SIG-M5 treated with dmso at 0.1 percent for 504 hours (cell line): Measurements from ENCODE around the gene RNF41.
"Not testable (repeated sequence)": the region's sequence is repeated elsewhere in the genome, so short reads cannot be mapped to it uniquely, and the experiment has no call there.

ENCODE experiments used
- DNase-seq: peaks from one replicate; lab custom pipeline; 2025; ENCODE audit not compliant: unreplicated experiment; lab: John Stamatoyannopoulos, UW

The RNF41 gene

DNA sequence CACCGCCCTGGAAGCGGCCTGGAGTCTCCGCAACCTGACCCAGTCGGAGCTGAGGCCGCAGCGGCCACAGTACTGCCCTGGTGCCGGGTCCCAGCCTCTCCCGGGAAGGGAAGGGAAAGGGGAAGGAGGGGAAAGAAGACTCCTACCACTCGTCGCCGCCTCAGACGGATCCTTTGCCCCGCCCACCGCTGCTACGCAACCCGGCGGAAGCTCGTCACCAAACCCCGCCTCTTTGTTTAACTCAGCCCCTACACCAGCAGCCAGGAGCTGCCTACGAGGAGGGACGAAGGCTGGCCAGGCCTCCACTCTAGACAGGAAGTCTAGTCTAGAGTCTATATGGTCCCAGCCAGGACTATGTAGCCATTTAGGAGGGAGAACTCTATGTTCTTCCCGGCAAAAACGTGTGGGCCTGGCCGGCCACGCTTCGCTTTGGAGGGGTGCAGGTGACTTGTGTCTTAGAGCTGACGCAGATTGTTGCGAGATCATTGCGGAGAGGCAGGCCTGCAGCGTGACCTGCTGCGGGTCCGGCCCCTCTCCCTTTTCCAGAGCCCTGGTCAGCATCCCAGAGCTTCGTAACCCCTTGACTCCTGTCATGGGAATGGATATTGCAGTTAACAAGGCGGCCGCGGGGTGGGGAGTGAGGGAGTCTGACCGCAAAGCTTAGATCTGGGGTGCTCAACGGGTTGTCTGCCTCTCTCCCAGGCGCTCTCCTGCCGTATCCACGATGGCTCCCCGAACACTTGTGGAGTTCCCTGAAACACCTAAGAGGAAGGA lies at the start of gene RNF41:
TSS of gene RNF41 (minus strand) at position 166 of the 774 bp plus-strand sequence. CDS start 7,875 bp downstream, outside the sequence.
- peak; percentile 98 for DNase-seq

DNA sequence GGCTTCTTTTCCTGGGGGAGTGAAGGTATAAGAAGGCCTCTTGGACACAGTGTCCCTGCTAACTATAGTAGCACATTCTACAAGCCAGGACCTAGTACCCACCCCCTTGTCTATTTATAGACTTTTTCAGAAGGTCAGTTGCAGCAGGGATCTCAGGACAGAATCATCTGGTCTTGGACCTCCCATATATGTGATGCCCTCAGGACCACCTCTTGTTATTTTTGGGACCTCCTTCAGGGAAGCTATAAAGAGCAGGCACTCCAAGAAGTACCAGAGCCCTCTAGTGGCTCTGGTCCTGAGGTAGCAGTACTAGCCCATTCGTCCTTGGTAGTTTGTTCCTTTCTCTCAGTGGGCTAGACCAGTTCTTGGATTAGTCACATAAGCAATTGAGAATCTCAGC lies 49.3 kb upstream of the RNF41 start:
- DNase-seq = peak; percentile 60

DNA sequence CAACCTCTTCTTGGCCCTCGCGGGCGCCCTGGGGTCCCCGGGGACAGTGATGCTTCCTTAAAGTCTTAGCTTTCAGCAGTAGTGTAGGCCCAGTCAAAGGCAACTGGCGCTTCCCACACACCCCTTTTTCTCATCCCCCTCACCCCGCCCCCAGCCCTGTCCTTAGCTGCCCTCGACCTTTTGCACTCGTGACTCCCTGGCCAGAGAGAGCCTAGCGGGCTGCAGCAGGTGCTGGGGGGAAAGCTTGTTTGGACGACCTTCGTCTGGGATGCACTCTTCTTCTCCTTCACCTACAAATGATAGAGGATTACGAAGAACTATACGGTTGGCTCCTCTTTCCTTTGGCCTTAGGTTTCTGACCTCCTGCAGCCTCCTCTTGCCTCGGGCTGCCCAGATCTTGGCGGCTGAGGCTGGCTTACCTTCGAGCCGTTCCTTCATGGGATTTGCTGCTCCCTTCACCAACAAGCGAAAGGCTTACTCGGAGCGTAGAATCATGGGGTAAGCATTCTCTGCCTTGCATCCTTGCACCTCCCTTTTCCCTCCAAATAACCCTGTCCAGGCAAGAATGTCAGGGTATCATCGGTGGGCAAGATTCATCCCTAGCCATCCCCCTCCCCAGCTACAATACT lies 45.8 kb upstream of the RNF41 start:
- no peak for DNase-seq

DNA sequence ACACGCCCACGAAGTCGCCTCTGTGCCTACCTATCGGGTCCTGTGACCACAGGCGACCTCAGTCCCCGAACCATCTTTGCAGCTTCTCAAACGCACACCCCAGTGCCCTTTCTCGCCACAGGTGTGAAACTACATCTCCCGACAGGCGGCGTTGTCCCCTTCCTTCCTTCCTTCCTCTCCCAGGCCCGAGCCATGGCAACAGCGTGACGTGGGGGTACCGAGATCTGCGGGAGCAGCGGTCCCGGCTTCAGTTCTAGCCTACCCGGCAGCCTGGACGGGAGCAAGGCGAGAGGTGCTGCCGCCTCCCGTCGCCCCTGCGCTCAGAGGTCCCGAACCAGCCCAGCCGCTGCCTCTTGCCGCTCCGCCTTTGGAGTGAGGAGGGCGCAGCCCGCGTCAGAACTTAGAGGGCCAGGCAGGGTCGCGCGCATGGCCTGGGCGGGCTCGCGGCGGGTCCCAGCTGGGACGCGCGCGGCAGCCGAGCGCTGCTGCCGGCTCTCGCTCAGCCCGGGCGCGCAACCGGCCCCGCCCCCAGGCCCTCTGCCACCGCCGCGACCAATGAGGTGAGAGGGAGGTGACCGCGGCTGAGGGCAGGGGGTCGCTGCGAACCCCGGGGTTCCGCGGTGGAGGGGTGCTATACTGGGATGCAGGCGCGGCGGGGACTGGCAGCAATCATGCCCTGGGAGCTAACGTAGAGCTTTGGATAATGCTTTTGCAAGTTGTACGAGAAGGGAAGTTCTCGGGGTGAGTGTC lies 45.1 kb upstream of the RNF41 start, which contains the start of gene COQ10A:
TSS of gene COQ10A (plus strand) at position 250 of the 750 bp plus-strand sequence. CDS start at position 427, 177 bp downstream.
- peak; percentile 93 for DNase-seq

DNA sequence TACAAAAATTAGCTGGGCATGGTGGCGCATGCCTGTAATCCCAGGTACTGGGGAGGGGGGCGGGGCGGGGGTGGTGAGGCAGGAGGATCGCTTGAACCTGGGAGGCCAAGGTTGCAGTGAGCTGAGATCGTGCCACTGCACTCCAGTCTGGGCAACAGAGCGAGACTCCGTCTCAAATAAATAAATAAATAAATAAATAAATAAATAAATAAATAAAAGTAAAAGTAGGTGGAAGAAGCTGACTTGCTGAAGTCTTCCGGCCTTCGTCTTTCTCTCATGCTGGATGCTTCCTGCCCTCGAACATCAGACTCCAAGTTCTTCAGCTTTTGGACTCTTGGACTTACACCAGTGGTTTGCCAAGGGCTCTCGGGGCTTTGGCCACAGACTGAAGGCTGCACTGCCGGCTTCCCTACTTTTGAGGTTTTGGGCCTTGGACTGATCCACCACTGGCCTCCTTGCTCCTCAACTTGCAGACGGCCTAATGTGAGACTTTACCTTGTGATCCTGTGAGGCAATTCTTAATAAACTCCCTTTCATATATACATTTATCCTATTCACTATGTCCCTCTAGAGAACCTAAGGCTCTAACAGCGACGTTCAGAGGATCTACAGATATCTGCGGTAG lies 44.5 kb upstream of the RNF41 start:
- DNase-seq = not testable (repeated sequence)

DNA sequence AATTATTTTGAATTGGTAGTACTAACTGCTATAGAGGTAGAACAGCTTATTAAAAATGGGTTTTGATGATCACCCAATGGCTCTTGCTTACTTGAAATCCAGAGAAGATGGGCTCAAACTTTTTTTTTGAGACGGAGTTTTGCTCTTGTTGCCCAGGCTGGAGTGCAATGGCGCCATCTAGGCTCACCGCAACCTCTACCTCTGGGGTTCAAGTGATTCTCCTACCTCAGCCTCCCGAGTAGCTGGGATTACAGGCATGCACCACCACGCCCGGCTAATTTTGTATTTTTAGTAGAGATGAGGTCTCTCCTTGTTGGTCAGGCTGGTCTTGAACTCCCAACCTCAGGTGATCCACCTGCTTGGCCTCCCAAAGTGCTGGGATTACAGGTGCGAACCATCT lies 41.2 kb upstream of the RNF41 start:
- DNase-seq = not testable (repeated sequence)

DNA sequence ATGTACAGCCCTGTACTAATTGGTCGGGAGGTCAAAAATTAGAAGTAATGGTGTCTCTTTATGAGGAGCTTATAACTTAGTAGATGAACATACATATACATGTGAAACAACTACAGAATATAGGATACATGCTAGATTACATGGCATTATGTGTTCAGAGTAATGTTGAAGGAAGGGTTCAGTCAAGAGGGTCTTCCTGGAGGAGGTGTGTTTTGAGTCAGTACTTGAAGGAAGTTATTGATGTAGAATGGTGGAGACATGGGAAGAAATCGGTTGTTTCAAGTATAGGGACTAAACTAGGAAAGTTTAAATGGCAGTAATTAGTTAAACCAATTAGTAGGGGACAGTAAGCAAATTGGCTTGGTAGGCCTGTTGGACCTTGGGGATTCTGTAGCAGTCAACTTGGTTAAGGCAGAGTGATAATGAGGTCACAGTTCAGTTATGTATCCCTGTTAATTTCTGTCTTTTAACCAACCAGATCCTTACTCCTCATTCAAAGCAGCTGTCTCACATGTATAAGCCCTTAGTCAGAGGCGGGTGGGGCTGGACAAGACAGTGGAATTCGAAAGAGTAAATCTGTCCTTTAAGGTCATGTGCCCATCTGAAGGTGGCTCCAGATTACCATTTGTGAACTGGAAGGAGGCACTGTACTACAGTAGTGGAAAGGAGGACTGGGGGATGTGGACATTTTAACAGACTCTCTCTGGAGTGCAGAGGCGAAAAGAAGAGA lies 39.9 kb upstream of the RNF41 start:
- DNase-seq = no peak

DNA sequence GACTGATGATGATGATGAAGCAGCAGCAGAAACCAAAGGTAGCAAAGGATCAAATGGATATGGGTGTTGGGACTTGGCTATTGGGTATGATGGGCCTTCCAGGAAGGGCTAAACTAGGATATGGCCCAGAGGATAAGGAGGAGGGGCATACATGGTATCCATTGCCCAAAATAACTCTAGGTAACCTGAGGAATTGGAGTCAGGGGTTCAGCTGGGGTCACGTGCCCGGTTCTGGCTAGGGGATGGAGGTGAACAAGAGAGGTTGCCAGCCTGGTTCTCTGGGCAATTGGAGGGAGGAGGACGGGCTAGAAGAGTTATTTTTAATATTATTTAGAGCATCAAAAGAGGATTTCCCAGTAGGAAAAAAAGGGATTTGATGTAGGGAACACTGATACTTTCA lies 39.2 kb upstream of the RNF41 start:
- DNase-seq = no peak

DNA sequence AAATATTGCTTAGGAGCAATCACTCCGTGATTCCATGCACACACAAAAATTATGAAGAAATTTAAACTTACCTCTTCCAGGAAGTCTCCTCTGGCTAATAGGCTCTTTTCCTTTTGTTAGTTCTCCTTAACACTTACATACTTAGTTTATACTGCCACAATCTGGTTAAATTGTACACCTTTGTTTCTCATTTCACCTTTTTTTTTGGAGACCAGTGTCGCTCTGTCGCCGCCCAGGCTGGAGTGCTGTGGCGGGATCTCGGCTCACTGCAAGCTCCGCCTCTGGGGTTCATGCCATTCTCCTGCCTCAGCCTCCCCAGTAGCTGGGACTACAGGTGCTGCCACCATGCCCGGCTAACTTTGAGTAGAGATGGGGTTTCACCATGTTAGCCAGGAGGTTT lies 38.7 kb upstream of the RNF41 start:
- no peak for DNase-seq

DNA sequence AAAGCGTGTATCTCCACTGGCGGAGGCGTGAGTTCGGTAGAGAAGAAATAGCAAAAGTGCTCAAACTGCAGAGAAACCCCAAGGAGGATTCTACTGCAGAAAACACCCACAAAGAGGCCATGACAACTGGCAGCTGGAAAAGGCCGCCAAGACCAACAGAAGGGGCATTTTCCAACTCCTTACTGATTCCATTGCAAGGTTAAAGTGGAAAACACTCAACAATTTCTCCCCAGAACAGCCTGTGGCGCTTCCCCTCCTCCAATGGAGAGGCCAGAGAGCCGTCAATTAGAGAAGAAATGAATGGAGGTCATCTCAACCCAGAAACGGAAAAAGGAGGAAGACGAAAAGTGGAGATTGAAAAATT lies 37.1 kb upstream of the RNF41 start:
- DNase-seq = no peak

DNA sequence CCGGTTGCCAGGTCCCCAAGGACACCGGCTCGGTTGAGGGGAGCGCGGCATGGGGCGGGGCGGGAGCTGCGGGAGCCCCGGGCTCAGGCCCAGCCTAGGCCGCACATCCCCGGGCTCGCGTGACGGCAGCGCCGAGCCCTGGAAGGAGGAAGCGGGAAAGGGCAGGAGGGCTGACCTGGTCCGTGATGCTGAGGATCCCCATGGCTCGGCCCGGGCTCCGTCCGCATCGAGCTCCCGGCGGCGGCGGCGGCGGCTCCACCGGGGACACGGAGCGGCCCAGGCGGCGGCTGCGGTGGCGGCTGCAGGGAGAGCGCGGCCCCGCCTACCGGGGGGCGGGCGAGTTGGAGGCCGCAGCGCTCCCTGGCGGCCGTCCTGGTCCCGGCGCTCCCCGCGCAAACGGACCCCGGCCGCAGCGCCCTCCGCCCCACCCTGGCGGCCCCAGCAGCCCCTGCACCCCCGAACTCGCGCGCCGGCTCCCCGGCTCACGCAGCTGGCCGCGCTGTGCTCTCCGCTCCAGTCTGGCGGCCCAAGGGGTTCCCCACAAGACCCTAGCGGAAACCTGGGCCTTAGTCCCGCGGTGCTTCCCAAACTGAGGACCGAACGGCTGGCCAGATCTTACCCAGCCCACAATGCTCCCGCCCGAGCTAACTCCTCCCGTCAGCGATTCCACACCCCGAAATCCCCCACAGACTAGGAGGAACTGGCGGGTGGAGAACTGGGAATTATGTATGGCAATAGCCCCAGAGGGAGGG lies 36.5 kb upstream of the RNF41 start, which contains the start of gene ANKRD52:
TSS of gene ANKRD52 (minus strand) at position 317 of the 752 bp plus-strand sequence. CDS start at position 202, 115 bp downstream.
- peak; percentile 76 for DNase-seq

DNA sequence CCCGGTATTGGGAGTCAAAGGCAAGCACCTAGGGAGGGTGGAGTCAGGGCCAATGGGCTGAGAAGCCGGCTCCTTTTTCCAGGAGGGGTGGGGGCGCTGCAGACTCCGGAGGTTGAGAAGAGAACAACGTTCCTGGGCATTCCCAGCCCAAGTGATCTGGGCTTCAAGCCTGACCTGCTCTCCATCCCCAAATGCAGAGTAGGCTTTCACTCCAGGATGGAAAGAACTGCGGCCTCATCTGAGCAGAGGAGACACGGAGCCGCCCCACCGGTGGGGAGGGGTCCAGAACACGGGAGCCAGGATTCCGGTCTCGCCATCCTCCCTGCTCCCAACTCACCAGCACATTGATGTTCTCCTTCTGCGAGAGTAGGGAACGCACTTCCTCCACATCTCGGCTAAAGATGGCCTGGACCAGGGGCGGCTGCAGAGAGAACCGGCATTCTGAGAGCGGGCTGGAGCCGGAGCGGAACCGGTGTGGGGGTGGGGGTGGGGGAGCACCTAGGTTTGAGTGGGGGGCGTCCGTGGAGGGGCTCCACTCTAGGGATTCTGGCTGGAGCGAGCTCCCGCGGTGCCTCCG lies 35.9 kb upstream of the RNF41 start:
- DNase-seq = no peak

DNA sequence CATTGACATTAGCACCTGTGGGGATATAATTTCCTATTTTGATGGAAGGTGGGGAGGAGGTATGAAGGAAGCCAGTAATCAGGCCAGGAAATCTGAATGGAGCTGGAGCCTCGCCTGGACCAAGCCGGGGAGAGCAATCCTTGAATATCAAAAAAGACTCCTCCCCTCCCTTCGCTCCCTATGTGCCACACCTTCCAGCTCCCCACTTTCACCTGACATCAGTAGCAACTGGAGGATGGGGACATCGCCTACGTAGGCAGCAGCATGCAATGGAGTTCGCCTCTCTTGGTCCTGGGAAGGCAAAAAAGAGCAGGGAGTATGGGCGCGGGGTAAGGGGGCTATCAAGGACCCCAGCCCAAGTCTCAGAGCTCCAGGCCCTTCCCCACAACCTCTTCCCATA lies 35.3 kb upstream of the RNF41 start:
- DNase-seq = no peak

DNA sequence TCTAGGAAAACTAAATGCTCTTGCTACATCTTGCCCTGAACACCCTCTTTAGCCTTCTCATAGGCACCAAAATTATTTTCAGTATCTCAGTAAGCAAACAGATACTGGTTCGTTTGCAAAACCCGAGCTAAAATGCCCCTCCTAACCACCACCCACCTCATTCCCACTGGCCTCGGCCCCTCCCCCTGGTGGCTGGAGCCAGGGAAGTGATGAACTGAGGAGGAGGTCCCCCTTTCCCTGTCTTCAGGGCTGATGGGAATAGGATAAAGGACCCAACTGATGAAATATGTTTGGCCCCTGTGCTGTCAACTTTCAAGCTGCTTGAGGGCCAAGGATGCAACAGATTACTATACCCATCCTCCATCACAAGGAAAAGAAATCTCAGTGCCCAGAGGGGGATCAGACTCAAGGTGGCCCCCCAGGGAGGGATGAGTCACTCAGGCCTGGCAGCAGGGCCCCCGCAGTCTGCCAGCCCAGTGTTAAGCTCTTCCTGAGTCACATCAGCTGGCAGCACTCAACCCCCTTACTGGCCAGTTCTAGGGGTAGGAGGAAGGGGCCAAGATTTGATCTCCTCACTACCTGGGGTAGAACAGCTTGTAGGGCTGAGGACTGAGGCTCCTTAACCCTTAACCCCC lies 34.7 kb upstream of the RNF41 start:
- no peak for DNase-seq

DNA sequence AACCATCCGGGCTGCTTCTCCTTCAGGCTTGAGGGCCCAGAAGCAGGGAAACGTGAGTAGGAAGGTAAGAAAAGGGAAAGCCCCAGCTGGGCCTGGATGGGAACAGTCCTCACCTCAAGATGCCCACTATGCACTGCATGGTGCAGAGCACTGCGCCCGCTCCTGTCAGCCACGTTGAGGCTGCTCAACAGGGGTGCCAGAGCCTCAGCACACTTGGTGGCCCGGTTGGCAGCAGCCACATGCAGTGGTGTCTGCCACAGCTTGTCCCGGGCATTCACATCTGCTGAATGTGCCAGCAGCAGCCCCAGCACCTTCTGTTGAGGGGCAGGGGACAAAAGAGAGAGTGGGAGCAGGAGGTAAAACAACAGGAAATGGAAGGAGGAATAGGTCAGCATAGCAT lies 33.9 kb upstream of the RNF41 start:
- DNase-seq = no peak

DNA sequence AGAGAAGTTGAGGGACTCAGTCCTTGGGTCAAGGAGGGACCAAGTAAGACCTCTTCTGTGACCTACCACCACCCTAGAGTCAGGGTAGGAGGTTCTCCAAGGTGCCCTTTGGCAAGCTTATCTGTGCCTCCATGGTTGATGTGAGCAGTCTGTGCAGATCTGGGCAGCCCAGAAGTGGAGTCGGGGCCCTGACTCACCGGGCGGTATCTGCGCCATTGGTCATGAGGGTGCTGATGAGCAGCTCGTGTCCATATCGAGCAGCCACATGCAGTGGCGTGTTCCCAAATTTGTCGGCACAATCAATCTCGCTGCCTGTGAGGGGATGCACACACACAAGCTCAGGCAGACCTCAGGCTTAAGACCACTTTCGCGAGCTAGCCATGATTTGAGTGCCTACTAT lies 31.4 kb upstream of the RNF41 start:
- no peak for DNase-seq

DNA sequence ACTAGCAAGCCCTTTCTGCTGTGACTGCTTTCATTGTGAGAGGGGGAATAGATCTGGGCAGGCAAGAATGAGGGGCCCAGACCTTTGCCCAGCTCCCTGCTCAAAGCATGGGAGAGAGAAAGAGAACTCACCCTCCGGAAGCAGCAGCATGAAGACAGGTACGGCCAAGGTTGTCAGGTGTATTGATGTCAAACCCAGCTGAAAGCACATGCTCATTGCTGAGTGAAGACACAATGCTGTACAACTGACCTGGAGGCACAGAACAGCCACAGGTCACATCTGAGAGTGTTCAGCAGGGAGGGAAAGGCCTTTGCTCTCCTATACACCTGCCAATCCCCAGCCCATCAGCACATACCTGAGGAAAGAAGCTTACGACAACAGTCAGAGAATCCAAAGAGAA lies 30.9 kb upstream of the RNF41 start:
- DNase-seq = no peak

DNA sequence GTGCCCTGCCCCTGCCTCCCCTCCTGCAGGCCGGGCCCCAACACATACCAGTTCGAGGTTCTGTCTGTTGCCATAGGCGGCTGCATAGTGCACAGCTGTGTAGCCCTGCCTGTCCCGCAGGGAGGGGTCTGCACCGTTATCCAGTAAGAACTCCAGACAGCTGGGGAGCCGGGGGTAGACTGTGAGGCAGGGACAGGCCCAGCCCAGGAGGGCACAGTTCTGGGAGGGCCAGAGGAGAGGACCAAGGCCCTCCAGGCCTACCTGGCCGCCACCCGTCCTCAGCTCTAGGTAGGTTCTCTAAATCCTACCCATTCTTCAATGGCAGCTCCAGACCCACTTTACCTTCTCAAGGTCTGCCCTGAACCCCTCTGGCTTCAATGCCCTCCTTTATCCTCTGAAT lies 27.0 kb upstream of the RNF41 start:
- no peak for DNase-seq

DNA sequence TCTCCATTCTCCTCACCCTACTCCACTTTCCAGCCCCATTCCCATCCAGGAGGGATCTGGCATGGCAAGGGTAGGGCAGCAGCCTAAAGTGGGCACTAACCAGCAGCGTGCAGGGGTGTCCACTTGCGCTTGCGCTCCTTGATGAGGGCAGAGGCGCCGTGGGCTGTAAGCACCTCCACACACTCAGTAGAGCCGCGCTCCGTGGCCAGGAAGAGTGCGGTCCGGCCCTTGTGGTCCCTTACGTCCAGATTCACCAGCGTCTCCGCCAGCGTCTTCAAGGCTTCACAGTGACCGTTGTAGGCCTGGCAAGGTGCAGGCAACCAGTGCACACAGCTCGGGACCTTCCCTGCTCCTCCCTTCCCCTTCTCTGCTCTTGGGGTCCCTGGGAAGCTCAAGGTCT lies 26.2 kb upstream of the RNF41 start:
- DNase-seq = no peak
